Psoas muscle (tissue), 8 donors: ENCODE data around the gene FIGNL1. TPM values are rescaled to one million over a fixed set of nuclear protein-coding genes. Genes with fewer than 3 reads are reported as not detected.

ENCODE experiments used
- ATAC-seq, 4 donors: fragments of 200-7000 bp; cut with Tn5 transposase; one replicate each; pipeline ENCODE4 v1.9.1; 2020; ENCODE audit warnings: moderate library complexity in 3 of 4, mild to moderate bottlenecking in 2 of 4
- DNase-seq, 2 donors: peaks; one replicate each; pipeline ENCODE4 v3.0.0-alpha.2; 2020
- H3K27ac ChIP-seq: fragments of 200-600 bp; one replicate; pipeline ENCODE4 v1.8.0; 2022
- H3K27me3 ChIP-seq, 3 donors: fragments of 200-600 bp in 1 of 3; one replicate each; pipeline versions ENCODE4 v1.6.1 to v1.8.0; 2013 to 2022; ENCODE audit warnings: low read length in 2 of 3, mild to moderate bottlenecking in 2 of 3, moderate library complexity in 1 of 3; ENCODE audit not compliant: insufficient read depth in 3 of 3
- H3K36me3 ChIP-seq, 2 donors: fragments of 200-600 bp in 1 of 2; one replicate each; pipeline versions ENCODE4 v1.6.1 to v1.8.0; 2013 to 2022; ENCODE audit warnings: low read depth in 1 of 2, mild to moderate bottlenecking in 1 of 2, moderate library complexity in 1 of 2; ENCODE audit not compliant: insufficient read depth in 1 of 2
- H3K4me1 ChIP-seq: fragments of 200-600 bp; one replicate; pipeline ENCODE4 v1.8.0; 2022
- H3K4me3 ChIP-seq: fragments of 200-600 bp; one replicate; pipeline ENCODE4 v1.8.0; 2022; ENCODE audit warnings: mild to moderate bottlenecking
- H3K9me3 ChIP-seq: fragments of 200-600 bp; one replicate; pipeline ENCODE4 v1.8.0; 2022
- WGBS, 3 donors: extraction: QIAGEN DNeasy Blood & Tissue Kit; methylation state at CpG; one replicate each; pipeline versions ENCODE4 v1.1.6 to v1.1.7; 2013; 5-methylcytosine and 5-hydroxymethylcytosine counted together
- intact Hi-C, 2 donors: fragments of 100-400 bp; cut with DNase I; formaldehyde crosslinking; loops; one replicate each; pipeline versions ENCODE4 v1.11.0 to v1.14.2; 2022
- polyA plus RNA-seq, 3 donors: library from polyadenylated mRNA; stranded (reverse); fragments of 200-250 nt; gene quantifications; one replicate each; pipeline ENCODE4 v1.2.3, GENCODE V29; 2013
- total RNA-seq, 4 donors: library from RNA; stranded (reverse); fragmentation: NEBNext Ultra II Directional in 2 of 4; extraction: Animal tissue kit (Norgen Biotek cat#: 25700) in 2 of 4; gene quantifications; one replicate each; pipeline versions ENCODE4 v1.2.1 to v1.2.4, GENCODE V29; 2021 to 2023
- TF ChIP-seq, protein P1 (sequence below): fragments of 200-600 bp; IDR thresholded peaks from one replicate; pipeline ENCODE4 v1.8.0; 2022; ENCODE audit warnings: antibody characterized with exemption
- donor health status: healthy with polysubstance abuse.
- donor health status: DM: no; HTN: no; CAD: no; lungs with moderate emphysema.
- donor health status: Bipolar disorder and iron deficiency.
- donor health status: healthy.
- donor health status: DM: yes; HTN: yes; CAD: no.
- donor health status: DM: no; HTN: no; CAD: no.
- donor health status: DM: no; HTN: no; CAD: no.
- donor health status: DM: yes; HTN: yes; CAD: no.

The FIGNL1 gene
- total and polyA plus RNA-seq, 7 donors, result 2.7 to 13.4 (median 7.9) TPM

DNA sequence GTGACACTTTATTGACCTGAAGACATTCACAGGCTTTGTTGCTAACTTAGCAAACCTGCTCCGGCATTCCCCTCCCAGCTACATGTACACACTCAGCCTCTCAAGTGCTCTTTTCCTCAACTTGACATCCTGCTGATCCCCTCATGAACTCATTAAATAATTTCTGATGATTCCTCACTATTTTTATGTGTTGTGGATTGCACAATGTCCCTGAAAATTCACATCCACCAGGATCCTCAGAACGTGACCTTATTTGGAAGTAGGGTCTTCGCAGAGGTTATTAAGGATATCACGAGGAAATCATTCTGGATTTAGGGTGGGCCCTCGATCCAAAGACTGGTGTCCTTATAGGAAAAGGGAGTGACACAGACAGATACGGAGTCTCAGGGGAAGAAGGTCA, 27.3 kb downstream of the FIGNL1 start:
- H3K9me3 ChIP-seq, result no peaks in the 10 kb centered on the region
- TF ChIP-seq, protein P1, sequence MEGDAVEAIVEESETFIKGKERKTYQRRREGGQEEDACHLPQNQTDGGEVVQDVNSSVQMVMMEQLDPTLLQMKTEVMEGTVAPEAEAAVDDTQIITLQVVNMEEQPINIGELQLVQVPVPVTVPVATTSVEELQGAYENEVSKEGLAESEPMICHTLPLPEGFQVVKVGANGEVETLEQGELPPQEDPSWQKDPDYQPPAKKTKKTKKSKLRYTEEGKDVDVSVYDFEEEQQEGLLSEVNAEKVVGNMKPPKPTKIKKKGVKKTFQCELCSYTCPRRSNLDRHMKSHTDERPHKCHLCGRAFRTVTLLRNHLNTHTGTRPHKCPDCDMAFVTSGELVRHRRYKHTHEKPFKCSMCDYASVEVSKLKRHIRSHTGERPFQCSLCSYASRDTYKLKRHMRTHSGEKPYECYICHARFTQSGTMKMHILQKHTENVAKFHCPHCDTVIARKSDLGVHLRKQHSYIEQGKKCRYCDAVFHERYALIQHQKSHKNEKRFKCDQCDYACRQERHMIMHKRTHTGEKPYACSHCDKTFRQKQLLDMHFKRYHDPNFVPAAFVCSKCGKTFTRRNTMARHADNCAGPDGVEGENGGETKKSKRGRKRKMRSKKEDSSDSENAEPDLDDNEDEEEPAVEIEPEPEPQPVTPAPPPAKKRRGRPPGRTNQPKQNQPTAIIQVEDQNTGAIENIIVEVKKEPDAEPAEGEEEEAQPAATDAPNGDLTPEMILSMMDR, result no peak
- H3K27ac ChIP-seq, result no peak overlapping the region
- ATAC-seq, result no peak
- DNase-seq, result no peak
- intact Hi-C loops, result loop anchor here in 1 of 2 donors (5.0 kb wide), 1 partner anchor 216 kb away; no protein-coding TSS in a partner anchor
- no peaks in the 10 kb centered on the region for H3K27me3 ChIP-seq
- H3K4me3 ChIP-seq, result no peak overlapping the region
- H3K4me1 ChIP-seq, result no peaks in the 10 kb centered on the region
- WGBS, 3 donors, result 85 to 87% (median 87%) methylated on average over 6 of the region's 6 CpGs
- no peaks in the 10 kb centered on the region for H3K36me3 ChIP-seq

DNA sequence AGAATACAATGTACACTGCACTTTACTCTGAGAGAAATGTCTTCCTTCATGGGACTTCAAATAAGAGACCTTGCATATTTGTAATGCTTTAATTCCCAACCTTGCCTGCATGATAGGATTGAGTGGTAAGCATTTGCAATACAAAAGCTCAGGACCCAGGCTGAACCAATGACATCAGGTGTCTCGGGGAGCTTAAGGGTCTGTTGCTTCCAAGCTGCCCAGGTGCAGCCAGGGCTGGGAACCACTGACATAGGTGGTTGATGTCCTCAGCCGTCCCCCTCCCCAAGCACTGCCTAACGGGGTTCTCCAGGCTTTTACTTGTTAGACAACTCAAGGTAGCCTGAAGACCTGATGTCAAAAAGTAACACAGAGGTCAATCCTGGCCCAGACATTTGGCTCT, 29.1 kb downstream of the FIGNL1 start:
- DNase-seq (no peak), ATAC-seq (no peak)
- WGBS, 3 donors, result 55 to 72% (median 66%) methylated on average over 3 of the region's 3 CpGs
- H3K4me3 ChIP-seq, result no peak overlapping the region
- TF ChIP-seq, protein P1, result no peak
- intact Hi-C loops, result loop anchor here in 1 of 2 donors (5.0 kb wide), 1 partner anchor 214 kb away; no protein-coding TSS in a partner anchor
- no peak overlapping the region for H3K27ac ChIP-seq
- H3K4me1 ChIP-seq, result no peaks in the 10 kb centered on the region
- H3K36me3 ChIP-seq, result no peaks in the 10 kb centered on the region
- H3K9me3 ChIP-seq, result no peaks in the 10 kb centered on the region
- H3K27me3 ChIP-seq, result no peaks in the 10 kb centered on the region

DNA sequence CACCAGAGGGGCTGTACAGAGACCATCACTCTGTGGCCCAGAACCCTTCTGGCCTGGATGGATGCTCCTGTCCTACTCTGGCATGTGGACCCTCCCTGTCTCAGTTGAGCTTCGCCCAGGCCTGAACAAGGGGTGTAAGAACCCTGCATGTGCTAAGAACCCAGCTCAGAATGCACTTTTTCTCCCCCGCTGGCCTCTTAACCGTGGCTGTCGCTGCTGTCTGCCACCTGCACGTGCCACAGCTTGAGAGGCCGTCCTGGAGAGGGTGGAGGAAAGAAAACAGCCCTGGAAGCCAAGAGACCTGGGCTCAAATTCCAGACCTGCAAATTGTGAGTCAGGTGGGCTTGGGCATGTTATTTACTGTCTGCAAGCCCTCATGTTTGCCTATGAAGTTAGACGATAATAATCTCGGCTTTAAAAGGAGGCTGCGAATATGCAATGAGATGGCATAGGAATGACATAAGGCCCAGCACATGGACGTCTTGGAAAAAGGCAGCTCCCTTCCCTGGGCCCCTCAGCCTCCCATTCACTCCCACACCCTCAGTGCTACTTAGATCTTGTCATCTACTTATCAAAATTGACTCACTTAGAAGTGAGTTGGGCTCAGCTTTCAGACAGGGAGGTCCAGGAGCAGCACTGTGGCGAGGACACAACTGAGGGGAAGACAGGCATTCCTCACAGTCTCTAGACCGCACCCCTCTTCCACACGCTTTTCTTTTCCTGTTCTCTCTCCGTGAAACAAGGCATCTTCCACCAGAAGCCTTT, 31.4 kb downstream of the FIGNL1 start:
- TF ChIP-seq, protein P1, result no peak
- 69 to 72% (median 69%) methylated on average over 14 of the region's 14 CpGs for WGBS, 3 donors
- intact Hi-C loops, result loop anchor here in 1 of 2 donors (2.0 to 5.0 kb wide), 2 partner anchors 214 to 276 kb away; no protein-coding TSS in a partner anchor
- no peaks in the 10 kb centered on the region for H3K27me3 ChIP-seq
- H3K9me3 ChIP-seq, result no peaks in the 10 kb centered on the region
- DNase-seq (no peak), ATAC-seq (peak in 1 of 4 donors; percentile 28)
- H3K27ac ChIP-seq, result no peak overlapping the region
- no peaks in the 10 kb centered on the region for H3K4me1 ChIP-seq
- H3K36me3 ChIP-seq, result no peaks in the 10 kb centered on the region
- H3K4me3 ChIP-seq, result no peak overlapping the region

- Histone ChIP-seq H3K9me3 (no peaks in the 10 kb centered on the region), H3K36me3 (no peaks in the 10 kb centered on the region), H3K27ac (no peak overlapping the region), H3K4me1 (no peaks in the 10 kb centered on the region), H3K27me3 (no peaks in the 10 kb centered on the region), H3K4me3 (no peak overlapping the region)
- TF ChIP-seq, protein P1, result peak; percentile 66
- intact Hi-C loops, result loop anchor here in 1 of 2 donors (2.0 to 5.0 kb wide), 2 partner anchors 213 to 276 kb away; no protein-coding TSS in a partner anchor
- ATAC-seq (peak; percentile 66 to 86 (median 79)), DNase-seq (peak; percentile 50 to 68)
- WGBS, 3 donors, result 17 to 26% (median 19%) methylated on average over 4 of the region's 4 CpGs
These were observed 32.0 kb downstream of the FIGNL1 start for GRCh38 chr7:50418086-50418515.
